ENCODE measurements around the gene CLMP.

DNA sequence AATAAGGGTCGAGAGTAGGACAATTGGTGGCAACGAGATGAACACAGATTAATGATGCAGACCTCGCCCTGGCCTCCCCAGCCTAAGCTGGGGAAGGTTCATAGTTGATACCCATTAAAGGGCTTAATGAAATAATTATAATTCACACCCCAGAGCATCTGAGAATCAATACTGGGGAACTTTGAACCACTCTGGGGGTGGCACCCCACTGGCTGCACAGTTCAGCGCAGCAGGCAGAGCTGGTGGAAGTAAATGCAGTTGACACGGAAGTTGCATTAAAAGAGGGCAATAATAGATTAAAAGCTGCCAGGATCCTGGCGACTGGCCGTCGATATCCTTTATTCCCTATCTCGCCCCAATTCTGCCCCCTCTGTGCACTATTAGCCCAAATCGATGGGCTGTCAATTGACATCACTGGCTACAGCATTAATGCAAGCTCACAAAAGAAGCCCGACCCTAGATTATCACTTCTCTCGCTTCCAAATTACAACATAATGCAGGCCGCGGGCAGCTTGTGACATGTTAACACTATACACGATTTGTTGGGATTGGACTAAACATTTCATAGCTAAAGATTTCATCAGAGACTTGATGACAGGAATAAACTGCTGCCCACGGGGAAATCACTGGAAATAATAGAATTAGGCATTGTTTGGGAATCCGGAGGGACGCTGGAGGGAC lies 147.6 kb downstream of the CLMP start:
- no peak for TF ChIP-seq EZH2 (IDR thresholded peaks at IDR 0.05; ENCODE audit: low read length)
- TF ChIP-seq, protein P1, sequence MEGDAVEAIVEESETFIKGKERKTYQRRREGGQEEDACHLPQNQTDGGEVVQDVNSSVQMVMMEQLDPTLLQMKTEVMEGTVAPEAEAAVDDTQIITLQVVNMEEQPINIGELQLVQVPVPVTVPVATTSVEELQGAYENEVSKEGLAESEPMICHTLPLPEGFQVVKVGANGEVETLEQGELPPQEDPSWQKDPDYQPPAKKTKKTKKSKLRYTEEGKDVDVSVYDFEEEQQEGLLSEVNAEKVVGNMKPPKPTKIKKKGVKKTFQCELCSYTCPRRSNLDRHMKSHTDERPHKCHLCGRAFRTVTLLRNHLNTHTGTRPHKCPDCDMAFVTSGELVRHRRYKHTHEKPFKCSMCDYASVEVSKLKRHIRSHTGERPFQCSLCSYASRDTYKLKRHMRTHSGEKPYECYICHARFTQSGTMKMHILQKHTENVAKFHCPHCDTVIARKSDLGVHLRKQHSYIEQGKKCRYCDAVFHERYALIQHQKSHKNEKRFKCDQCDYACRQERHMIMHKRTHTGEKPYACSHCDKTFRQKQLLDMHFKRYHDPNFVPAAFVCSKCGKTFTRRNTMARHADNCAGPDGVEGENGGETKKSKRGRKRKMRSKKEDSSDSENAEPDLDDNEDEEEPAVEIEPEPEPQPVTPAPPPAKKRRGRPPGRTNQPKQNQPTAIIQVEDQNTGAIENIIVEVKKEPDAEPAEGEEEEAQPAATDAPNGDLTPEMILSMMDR (optimal IDR thresholded peaks at IDR 0.05 in 1 of 3, IDR thresholded peaks at IDR 0.05 in 1 of 3, conservative IDR thresholded peaks at IDR 0.05 in 1 of 3; ENCODE audit: extremely low read depth in 1 of 3, insufficient read depth in 2 of 3, low read length in 3 of 3): no peak

Data from keratinocyte (primary cell).